Rectal smooth muscle tissue (tissue), 1 donor: ENCODE data around the gene SIX3.

Source experiments
- H3K27ac ChIP-seq: one replicate; pipeline ENCODE4 v1.7.0; 2013; ENCODE audit warnings: low read depth, low read length, inconsistent platforms
- H3K27me3 ChIP-seq: one replicate; pipeline ENCODE4 v1.7.0; 2013; ENCODE audit warnings: low read length; ENCODE audit not compliant: control insufficient read depth, insufficient read depth
- H3K36me3 ChIP-seq: one replicate; pipeline ENCODE4 v1.7.0; 2013; ENCODE audit warnings: low read length; ENCODE audit not compliant: control insufficient read depth, insufficient read depth
- H3K4me1 ChIP-seq: one replicate; pipeline ENCODE4 v1.7.0; 2013; ENCODE audit warnings: low read length; ENCODE audit not compliant: control insufficient read depth, insufficient read depth
- H3K4me3 ChIP-seq: one replicate; pipeline ENCODE4 v1.7.0; 2013; ENCODE audit warnings: low read length
- H3K9ac ChIP-seq: one replicate; pipeline ENCODE4 v1.7.0; 2013; ENCODE audit warnings: low read length

The SIX3 gene

GRCh38 chr2:44940732-44941464 is 604 bp upstream of the SIX3 start:
- Histone ChIP-seq H3K27ac (no peak overlapping the region), H3K4me1 (no peaks in the 10 kb centered on the region), H3K4me3 (no peak overlapping the region), H3K27me3 (peaks cover 57% of the 10 kb centered on the region), H3K9ac (no peak overlapping the region), H3K36me3 (no peaks in the 10 kb centered on the region)

- Histone ChIP-seq H3K4me1 (no peaks in the 10 kb centered on the region), H3K27me3 (peaks cover 50% of the 10 kb centered on the region), H3K9ac (no peak overlapping the region), H3K4me3 (no peak overlapping the region), H3K27ac (no peak overlapping the region), H3K36me3 (no peaks in the 10 kb centered on the region)
Measured at GRCh38 chr2:44942304-44943030, 965 bp downstream of the SIX3 start.

GRCh38 chr2:44943031-44943692 is 1.7 kb downstream of the SIX3 start:
- Histone ChIP-seq H3K27me3 (peaks cover 46% of the 10 kb centered on the region), H3K36me3 (no peaks in the 10 kb centered on the region), H3K4me3 (no peak overlapping the region), H3K4me1 (no peaks in the 10 kb centered on the region), H3K9ac (no peak overlapping the region), H3K27ac (no peak overlapping the region)

GRCh38 chr2:44943693-44944101 is 2.2 kb downstream of the SIX3 start:
- H3K4me1 ChIP-seq = no peaks in the 10 kb centered on the region
- peaks cover 42% of the 10 kb centered on the region for H3K27me3 ChIP-seq
- H3K36me3 ChIP-seq = no peaks in the 10 kb centered on the region
- H3K4me3 ChIP-seq = no peak overlapping the region
- no peak overlapping the region for H3K9ac ChIP-seq
- H3K27ac ChIP-seq = no peak overlapping the region

GRCh38 chr2:44944102-44944951 is 2.8 kb downstream of the SIX3 start:
- Histone ChIP-seq H3K27ac (no peak overlapping the region), H3K4me3 (no peak overlapping the region), H3K36me3 (no peaks in the 10 kb centered on the region), H3K27me3 (peaks cover 42% of the 10 kb centered on the region), H3K9ac (no peak overlapping the region), H3K4me1 (no peaks in the 10 kb centered on the region)

GRCh38 chr2:44944952-44945612 is 3.6 kb downstream of the SIX3 start:
- peaks cover 37% of the 10 kb centered on the region for H3K27me3 ChIP-seq
- H3K36me3 ChIP-seq = no peaks in the 10 kb centered on the region
- no peak overlapping the region for H3K9ac ChIP-seq
- H3K27ac ChIP-seq = no peak overlapping the region
- no peaks in the 10 kb centered on the region for H3K4me1 ChIP-seq
- no peak overlapping the region for H3K4me3 ChIP-seq

GRCh38 chr2:44945676-44946371 is 4.3 kb downstream of the SIX3 start:
- Histone ChIP-seq H3K36me3 (no peaks in the 10 kb centered on the region), H3K27ac (no peak overlapping the region), H3K4me1 (no peaks in the 10 kb centered on the region), H3K9ac (no peak overlapping the region), H3K27me3 (peaks cover 33% of the 10 kb centered on the region), H3K4me3 (no peak overlapping the region)

- Histone ChIP-seq H3K27me3 (peaks cover 36% of the 10 kb centered on the region), H3K27ac (no peak overlapping the region), H3K36me3 (no peaks in the 10 kb centered on the region), H3K9ac (no peak overlapping the region), H3K4me3 (no peak overlapping the region), H3K4me1 (no peaks in the 10 kb centered on the region)
Measured at GRCh38 chr2:44946372-44947027, 5.0 kb downstream of the SIX3 start.

- peaks cover 34% of the 10 kb centered on the region for H3K27me3 ChIP-seq
- H3K36me3 ChIP-seq = no peaks in the 10 kb centered on the region
- no peak overlapping the region for H3K4me3 ChIP-seq
- no peaks in the 10 kb centered on the region for H3K4me1 ChIP-seq
- no peak overlapping the region for H3K27ac ChIP-seq
- H3K9ac ChIP-seq = no peak overlapping the region
Measured at GRCh38 chr2:44947028-44947375, 5.5 kb downstream of the SIX3 start.

- H3K27me3 ChIP-seq = peaks cover 31% of the 10 kb centered on the region
- no peaks in the 10 kb centered on the region for H3K4me1 ChIP-seq
- no peak overlapping the region for H3K4me3 ChIP-seq
- no peaks in the 10 kb centered on the region for H3K36me3 ChIP-seq
- H3K9ac ChIP-seq = no peak overlapping the region
- no peak overlapping the region for H3K27ac ChIP-seq
Measured at GRCh38 chr2:44948565-44949328, 7.2 kb downstream of the SIX3 start.
